ENCODE measurements around the gene NPW. TPM values are rescaled to one million over a fixed set of nuclear protein-coding genes. Genes with fewer than 3 reads are reported as not detected.

Gene NPW
- total RNA-seq, 3 donors from 2014 or later = not detected

GRCh38 chr16:2015947-2016208 lies 3.7 kb upstream of the NPW start:
- H3K36me3 ChIP-seq = no peaks in the 10 kb centered on the region
- peaks cover 8 to 20% of the 10 kb centered on the region in 2 donors for H3K27me3 ChIP-seq
- peaks cover 3 to 7% of the 10 kb centered on the region in 2 donors for H3K4me1 ChIP-seq
- intact Hi-C loops (cut with DNase I; ENCODE audit: low total_unique reads) = no loop called here
- H3K4me3 ChIP-seq = no peak overlapping the region
- no peaks in the 10 kb centered on the region for H3K9me3 ChIP-seq
- TF ChIP-seq POLR2AphosphoS5 (IDR thresholded peaks at IDR 0.05) = no peak
- TF ChIP-seq CTCF (IDR thresholded peaks at IDR 0.05) = no peak
- no peak for TF ChIP-seq POLR2A (IDR thresholded peaks at IDR 0.05)
- DNase-seq (ENCODE audit: low spot score in 2 of 2) = no peak
- no peak overlapping the region for H3K27ac ChIP-seq

- intact Hi-C loops (cut with DNase I; ENCODE audit: low total_unique reads) = no loop called here
- Histone ChIP-seq H3K27ac (no peak overlapping the region), H3K36me3 (no peaks in the 10 kb centered on the region), H3K4me3 (no peak overlapping the region), H3K27me3 (peaks cover 8 to 20% of the 10 kb centered on the region in 2 donors), H3K4me1 (peaks cover 3 to 7% of the 10 kb centered on the region in 2 donors), H3K9me3 (no peaks in the 10 kb centered on the region)
- no peak for DNase-seq (ENCODE audit: low spot score in 2 of 2)
- no peak for TF ChIP-seq CTCF (IDR thresholded peaks at IDR 0.05)
- no peak for TF ChIP-seq POLR2AphosphoS5 (IDR thresholded peaks at IDR 0.05)
- TF ChIP-seq POLR2A (IDR thresholded peaks at IDR 0.05) = no peak
Observed at GRCh38 chr16:2016407-2016922, 3.1 kb upstream of the NPW start.

- TF ChIP-seq POLR2A (IDR thresholded peaks at IDR 0.05) = no peak
- no peak for TF ChIP-seq CTCF (IDR thresholded peaks at IDR 0.05)
- no peak for TF ChIP-seq POLR2AphosphoS5 (IDR thresholded peaks at IDR 0.05)
- no peaks in the 10 kb centered on the region for H3K36me3 ChIP-seq
- H3K27me3 ChIP-seq = peaks cover 8 to 20% of the 10 kb centered on the region in 2 donors
Observed at GRCh38 chr16:2019921-2020831, 591 bp downstream of the NPW start.

GRCh38 chr16:2022723-2023091 lies 3.1 kb downstream of the NPW start:
- no peaks in the 10 kb centered on the region for H3K36me3 ChIP-seq
- peak overlapping the region; percentile 31 to 63 (median 42) for H3K4me3 ChIP-seq
- H3K27ac ChIP-seq = no peak overlapping the region
- TF ChIP-seq POLR2AphosphoS5 (IDR thresholded peaks at IDR 0.05) (no peak), CTCF (IDR thresholded peaks at IDR 0.05) (no peak), POLR2A (IDR thresholded peaks at IDR 0.05) (no peak)
- peaks cover 8 to 20% of the 10 kb centered on the region in 2 donors for H3K27me3 ChIP-seq
- no peak for DNase-seq (ENCODE audit: low spot score in 2 of 2)
- H3K4me1 ChIP-seq = peaks cover 7 to 16% of the 10 kb centered on the region in 2 donors
- intact Hi-C loops (cut with DNase I; ENCODE audit: low total_unique reads) = no loop called here
- H3K9me3 ChIP-seq = no peaks in the 10 kb centered on the region

More at GRCh38 chr16:2019921-2020831, 591 bp downstream of the NPW start:
- Histone ChIP-seq H3K27ac (no peak overlapping the region), H3K4me3 (peak overlapping the region in 2 of 3 donors; percentile 22 to 55), H3K9me3 (no peaks in the 10 kb centered on the region), H3K4me1 (peaks cover 7% of the 10 kb centered on the region in 2 donors)
- intact Hi-C loops (cut with DNase I; ENCODE audit: low total_unique reads) = no loop called here
- DNase-seq (ENCODE audit: low spot score in 2 of 2) = no peak

Data from breast epithelium (tissue), 4 donors.